GM21786 (cell line): ENCODE measurements around the gene PDE6H.

Experiments used
- ATAC-seq: cut with Tn5 transposase; IDR thresholded peaks from one replicate; pipeline ENCODE4 v1.9.1; 2021; ENCODE audit not compliant: unreplicated experiment

The PDE6H gene

DNA sequence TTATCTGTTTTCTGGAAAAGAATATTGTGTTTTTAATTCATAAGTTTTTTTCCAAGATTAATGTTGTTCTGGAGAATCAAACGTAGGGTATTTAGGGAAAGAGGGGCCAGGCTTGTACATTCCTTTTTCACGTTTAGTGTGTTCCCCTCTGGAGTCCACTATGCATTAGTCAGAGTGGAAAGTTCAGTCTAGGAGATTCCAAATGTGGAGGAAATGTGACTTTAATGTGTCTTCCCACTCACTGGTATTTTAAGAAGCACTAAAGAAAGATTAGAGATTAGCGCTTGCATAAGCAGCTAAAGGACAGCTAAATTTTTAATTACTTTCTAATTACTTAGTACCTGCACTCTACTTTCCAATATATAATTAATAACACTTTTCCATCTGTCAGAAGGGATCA is 4.4 kb upstream of the PDE6H start:
- ATAC-seq = no peak

DNA sequence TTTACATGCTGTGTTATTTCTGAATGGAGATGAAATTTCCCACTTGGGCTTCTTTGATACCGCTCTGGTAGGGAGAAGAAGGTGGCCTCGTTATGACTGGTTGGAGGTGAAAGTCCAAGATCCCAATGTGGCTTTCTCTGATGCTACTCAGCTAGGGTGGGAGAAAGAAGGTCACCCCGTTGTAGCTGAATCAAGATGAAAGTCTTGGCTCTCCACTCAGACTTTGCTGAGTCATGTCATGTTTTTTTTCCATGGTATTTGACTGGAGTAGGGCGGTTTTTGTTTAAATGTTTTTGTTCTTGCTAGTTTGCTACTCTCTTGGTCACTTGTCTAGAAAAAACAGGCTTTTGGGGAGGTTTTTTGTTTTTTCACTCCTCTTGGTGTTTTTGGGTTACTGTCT is 2.4 kb upstream of the PDE6H start:
- ATAC-seq = no peak

DNA sequence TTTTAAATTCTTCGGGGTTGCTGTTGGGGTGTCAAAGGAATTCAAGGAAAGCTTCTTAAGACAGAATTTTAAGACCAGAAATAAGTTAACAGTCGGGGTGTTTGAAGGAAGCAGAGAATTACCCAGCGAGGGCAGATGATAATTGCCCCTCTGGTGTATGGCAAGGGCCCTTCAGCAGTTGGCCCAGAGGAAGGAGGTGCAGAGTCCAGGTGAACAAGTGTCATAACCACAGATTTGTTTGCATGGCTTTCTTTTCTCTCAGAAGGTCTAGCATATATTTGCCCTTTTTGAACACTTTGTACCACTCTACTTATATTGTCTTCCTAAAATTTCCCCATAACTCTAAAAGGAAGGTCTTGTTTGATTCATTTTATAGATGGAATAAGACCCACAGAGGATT is 1.8 kb downstream of the PDE6H start:
- no peak for ATAC-seq

DNA sequence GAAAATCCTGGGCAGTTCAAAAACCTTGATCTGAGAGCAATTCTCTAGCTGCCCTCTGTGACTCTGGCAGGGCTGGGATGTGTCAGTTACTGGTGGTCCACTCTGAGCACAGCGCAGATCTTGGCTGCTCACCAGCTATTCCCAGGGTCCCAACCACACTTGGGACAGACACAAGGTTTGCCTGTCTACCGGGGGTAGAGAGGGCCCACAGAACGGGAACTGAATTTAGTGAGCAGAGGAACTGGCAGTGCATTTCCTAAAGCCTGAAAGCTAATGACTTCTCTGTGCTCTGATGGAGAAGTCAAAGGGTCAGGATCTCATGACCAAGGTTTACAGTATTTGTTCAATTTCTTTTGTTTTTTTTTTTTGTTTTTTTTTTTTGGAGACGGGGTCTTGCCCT is 2.6 kb downstream of the PDE6H start:
- no peak for ATAC-seq

DNA sequence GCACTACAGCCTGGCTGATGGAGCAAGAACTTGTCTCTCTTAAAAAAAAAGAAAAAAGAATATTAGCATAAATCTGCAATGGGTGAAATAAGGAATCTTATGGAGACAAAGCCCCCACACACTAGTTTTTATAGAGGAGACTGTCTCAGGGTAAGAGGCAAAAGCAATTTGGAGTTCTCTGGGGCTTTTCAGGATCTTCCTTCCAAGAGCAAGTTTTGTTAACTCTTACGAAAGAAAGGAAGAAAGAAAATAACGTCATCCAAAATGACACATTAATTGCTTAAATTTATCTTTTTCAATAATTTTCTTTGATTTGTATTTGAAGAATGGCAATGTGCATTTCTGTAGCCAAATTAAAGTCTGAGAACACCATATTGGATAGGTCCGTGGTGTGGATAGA is 3.8 kb downstream of the PDE6H start:
- ATAC-seq = no peak

DNA sequence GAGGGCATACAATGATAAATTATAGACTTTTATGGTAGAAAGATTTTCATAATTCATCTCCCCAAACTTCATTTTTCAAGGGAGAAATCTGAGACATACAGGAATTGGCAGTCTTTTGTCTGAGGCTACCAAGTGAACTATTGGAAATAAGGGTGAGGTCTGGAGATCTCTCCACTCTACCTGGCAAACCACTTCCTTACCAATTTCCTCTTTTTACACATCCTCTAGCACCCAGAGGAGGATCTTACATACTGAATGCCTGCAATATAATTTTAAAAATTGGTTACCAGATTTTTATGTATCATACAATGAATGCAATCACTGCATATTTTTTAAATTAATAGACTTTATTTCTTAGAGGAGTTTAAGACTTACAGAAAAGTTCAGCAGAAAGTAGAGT is 6.6 kb downstream of the PDE6H start:
- no peak for ATAC-seq

DNA sequence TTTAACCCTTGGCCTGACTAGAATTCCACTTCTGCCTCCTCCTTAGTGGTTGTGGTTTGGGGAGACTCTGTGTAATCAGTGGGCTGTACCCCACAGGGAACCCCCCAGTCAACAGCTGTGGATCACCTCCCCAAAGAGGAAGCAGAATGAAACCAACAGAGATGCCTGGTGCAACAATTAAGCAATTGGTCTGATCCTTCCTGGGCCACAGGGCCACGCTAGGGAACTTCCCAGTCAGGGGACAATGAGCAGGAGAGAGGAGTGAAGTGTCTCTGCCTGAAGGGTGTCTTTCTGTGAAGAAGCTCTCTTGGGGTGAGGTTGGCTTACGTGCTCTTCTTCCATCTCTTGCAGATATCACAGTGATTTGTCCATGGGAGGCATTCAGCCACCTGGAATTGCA is 8.2 kb downstream of the PDE6H start:
- no peak for ATAC-seq

DNA sequence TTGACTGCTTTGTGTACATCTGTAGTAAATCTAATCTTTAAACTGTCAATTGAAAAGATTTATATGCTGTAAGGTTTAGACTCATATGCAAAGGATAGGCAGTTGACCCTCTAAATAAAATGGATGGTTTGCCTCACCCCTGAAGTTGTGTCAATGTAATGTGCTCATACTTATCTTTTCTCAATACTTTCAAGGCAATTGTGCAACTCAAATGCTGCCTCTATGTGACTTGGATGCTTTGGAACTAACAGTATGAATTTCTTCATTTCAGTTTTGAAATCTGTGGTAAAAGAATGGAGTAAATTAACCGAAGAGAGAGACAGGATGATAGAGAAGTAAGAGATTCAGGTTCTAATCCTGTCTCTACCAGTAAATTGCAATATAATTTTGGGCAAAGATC is 9.7 kb downstream of the PDE6H start:
- no peak for ATAC-seq

DNA sequence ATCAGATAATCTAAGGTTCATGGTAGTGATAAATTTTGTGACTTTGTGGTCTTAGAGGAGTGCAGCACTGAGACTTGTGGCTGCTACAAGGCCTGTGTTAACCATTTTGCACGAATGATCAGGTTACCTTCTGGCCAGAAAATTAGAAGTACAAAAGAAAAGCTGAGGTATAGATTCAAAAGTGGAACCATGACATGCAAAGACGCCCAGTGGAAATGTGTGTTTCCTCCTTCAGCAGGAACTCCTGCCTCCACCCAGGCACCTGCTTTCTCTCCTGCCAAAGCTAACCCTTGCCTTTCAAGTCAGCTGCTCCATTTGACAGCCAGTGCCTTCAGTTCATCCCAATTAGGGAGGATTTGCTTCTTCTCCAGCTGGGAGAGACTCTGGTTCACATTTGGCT is 10.1 kb downstream of the PDE6H start:
- ATAC-seq = no peak

DNA sequence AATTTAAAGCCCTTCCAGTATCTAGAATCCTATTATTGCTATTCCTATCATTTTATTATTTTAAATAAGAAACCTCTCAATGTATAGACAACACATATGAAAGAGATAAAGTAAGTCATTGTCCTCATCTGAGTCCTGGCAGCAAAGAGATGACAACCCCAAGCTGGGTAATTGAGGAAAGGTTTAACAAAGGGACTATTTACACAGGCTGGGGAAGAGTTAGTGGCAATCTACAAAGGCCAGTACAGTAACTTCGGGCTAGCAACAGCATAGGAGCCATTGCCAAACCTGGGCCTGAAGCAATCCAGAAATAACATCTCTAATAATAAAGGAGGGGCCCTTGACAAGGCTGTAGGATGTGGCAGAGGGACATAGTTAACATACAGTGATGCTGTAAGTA is 11.2 kb downstream of the PDE6H start:
- no peak for ATAC-seq

DNA sequence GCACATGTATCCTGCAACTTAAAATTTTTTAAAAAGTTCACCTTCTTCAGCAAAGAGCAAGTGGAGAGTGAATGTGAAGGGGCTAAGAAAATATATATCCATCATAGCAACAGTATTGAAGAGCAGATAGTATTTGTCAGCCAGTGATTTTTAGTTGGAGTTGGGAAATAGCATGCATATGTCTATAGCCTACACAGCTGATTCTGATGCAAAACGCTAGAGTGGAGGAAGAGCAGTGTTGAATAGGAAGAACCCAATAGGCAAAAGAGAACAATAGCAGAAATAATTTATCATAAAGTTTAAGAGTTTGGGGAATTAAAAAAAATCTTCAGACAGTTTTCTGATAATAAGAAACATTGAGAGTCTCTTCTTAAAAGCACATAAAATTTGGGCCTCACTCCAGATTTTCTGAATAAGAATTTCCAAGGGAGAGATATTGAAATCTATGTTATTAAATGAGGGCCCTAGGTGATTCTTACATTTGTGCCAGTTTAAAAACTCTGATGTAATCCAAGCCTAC is 12.0 kb downstream of the PDE6H start:
- no peak for ATAC-seq

DNA sequence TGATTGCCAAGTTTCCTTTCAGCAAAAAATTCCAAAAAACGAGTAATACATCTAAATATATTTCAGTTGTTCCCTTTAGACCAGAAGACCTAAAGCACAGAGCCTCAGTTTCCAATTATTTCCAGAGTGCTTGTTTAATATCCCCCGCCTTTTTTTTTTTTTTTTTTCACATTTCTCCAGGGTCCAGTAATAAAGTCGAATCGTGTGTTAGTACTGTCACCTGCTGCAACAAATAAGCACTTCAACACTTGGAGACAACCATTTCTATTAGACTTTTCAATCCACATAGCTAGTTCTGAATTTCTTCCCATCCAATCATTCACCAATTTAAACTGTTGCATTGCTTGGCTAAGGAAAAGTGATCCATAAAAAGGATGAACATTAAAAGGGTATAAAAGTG is 13.6 kb downstream of the PDE6H start:
- no peak for ATAC-seq

DNA sequence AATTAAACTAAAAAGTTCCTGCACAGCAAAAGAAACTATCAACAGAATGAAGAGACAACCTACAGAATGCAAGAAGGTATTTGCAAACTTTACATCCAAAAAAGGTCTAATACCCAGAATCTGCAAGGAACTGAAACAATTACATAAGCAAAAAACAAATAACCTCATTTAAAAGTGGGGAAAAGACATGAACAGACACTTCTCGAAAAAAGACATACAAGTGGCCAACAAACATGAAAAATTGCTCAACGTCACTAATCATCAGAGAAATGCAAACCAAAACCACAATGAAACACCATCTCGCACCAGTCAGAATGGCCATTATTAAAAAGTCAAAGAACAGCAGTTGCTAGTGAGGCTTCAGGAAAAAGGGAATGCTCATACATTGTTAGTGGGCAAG is 15.2 kb downstream of the PDE6H start:
- no peak for ATAC-seq

DNA sequence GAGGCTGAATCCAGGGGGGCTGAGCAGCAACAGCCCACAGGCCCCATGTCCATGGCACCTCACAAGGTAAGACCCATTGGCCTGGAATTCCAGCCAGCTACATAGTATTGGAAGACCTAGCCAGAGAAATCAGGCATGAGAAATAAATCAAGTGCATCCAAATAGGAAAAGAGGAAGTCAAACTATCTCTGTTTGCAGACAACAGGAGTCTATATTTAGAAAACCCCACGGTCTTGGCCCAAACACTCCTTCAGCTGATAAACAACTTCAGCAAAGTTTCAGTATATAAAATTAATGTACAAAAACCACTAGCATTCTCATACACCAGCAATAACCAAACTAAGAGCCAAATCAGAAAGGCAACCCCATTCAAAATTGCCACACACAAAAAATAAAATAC is 16.9 kb downstream of the PDE6H start:
- peak; percentile 46 for ATAC-seq

DNA sequence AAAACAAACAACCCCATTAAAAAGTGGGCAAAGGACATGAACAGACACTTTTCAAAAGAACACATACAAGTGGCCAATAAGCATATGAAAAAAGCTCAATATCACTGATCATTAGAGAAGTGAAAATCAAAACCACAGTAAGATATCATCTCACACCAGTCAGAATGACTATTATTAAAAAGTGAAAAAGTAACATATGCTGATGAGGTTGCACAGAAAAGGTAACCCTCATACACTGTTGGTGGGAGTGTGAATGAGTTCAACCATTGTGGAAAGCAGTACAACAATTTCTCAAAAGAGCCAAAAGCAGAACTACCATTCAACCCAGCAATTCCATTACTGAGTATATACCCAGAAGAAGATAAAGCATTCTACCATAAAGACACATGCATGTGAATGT is 18.2 kb downstream of the PDE6H start:
- ATAC-seq = no peak

DNA sequence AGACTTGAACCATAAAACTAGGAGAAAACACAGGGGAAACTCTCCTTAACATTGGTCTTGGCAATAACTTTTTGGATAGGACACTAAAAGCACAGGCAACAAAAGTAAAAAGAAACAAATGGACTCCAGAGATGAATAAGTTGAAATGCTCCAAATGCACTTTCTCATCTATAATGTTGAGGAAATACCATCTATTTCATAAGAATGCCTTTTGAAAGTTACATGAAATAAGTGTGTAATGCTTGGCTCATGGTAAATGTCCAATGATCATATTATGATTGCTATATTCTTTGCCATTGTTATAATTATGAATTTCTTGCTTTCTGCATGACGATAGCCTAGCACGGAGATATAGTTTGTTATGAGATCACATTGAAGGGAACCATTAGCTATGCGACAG is 19.8 kb downstream of the PDE6H start:
- no peak for ATAC-seq

DNA sequence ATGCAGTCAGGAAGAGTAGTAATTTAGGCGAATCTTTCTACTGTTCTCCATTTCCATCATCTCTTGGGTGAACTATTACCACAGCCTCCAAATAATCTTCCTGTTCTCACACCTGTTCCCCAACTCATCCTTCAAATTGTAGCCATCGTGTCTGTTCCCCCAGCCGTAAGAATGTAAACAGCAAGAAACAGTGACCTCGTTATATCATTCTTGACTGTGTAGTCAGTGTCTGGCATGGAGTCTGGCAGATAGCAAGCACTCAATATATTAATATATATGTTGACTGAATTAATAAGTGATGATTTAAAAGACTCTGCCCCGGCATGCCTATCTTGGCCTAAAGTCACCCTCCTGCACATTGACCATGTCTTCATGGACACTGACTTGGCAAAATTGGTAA is 20.3 kb downstream of the PDE6H start:
- ATAC-seq = no peak

DNA sequence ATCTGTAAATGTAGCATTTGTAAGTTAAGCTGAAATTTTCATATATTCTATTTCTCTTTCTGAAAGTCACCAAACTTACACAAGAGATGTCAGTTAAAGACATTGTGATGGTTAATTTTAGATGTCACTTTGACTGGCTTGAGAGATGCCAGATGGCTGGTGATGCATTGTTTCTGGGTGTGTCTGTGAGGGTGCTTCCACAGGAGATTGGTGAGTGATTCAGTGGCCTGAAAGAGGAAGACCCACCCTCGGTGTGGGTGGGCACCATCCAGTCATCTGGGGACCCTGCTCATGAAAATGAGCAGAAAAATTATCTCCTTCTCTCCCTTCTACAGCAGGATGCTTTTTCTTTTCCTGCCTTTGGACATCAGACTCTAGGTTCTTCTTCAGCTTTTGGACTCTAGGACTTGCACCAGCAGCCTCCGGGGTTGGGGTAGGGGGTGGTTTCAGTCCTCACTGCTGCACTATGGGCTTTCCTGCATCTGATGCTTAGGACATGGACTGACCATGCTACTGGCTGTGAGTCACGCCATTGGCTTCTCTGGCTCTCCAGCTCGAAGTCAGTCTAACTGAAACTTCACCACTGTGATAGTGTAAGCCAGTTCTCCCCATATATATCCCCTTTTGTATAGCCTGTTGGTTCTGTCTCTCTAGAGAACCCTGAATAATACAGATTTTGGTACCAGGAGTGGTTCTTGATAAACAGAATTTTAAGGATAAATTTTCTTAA is 20.9 kb downstream of the PDE6H start:
- ATAC-seq = no peak

DNA sequence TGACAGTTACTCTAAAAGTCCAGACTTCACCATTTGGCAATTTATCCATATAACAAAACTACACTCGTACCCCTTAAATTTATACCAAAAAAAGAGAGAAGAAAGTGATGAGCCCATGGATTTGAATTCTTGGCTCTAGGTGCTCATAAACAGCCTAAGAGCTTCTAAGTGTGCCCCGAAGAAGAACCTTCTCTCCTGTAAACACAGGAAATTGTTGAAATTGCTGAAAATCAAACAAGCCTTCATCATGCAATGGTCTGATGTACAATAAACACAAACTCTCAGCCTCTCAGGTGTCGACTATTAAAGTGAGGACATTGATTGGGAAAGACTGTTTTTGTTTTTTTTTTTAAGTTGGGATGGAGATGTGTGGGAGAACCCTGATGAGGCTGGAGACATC is 21.8 kb downstream of the PDE6H start:
- ATAC-seq = no peak

DNA sequence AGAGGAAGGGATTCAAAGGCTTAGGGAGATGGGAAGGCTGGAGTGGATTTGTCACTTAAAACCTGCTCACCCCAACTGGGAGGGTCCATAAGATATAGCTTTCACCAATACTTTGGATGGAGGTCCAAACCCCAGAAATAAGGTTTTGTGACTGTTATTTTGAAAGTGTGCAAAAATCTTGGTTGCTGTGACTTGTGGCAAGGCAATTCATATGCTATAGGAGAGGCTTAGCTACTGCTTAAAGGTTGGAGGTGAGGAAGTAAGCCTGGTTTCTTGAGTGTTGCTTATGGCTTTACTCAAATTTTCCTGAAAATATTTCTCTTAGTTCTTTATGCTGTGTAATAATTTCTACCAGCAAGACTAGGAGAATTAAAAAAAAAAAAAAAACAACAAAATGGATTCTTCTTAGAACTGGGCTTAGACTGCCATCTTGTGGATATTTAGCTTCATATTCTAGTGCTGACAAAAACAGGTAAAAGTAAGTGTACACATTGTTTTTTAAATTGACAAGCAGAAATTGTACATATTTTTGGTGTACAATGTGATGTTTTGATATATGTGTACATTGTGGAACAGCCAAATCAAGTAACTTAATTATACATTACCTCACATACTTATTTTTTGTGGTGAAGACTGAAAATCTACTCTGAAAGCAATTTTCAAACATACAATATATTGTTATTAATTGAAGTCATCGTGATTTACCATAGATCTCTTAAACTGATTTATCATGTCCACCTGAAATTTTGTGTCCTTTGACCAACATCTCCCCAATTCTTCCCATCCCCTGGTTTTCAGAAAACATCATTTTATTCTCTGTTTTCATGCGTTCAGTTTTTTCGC is 23.0 kb downstream of the PDE6H start:
- ATAC-seq = no peak

DNA sequence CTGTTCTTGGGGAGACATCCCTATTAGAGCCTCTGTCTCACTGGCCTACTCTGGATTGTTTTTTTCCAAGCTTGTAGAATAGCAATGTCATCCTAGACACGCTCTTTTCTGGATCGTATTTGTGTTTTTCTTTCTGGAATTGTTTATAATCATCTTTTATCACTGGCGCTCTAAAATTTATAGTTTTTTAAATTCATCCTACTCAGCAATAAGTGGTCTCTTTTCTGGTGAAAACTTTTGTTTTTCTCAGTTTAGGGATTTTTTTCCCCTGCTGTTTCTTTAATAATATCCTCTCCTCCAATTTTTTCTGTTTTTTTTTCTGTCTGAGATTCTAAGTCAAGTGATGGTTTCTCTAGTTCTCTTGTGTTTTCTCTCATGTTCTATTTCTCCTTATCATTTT is 25.2 kb downstream of the PDE6H start:
- no peak for ATAC-seq

DNA sequence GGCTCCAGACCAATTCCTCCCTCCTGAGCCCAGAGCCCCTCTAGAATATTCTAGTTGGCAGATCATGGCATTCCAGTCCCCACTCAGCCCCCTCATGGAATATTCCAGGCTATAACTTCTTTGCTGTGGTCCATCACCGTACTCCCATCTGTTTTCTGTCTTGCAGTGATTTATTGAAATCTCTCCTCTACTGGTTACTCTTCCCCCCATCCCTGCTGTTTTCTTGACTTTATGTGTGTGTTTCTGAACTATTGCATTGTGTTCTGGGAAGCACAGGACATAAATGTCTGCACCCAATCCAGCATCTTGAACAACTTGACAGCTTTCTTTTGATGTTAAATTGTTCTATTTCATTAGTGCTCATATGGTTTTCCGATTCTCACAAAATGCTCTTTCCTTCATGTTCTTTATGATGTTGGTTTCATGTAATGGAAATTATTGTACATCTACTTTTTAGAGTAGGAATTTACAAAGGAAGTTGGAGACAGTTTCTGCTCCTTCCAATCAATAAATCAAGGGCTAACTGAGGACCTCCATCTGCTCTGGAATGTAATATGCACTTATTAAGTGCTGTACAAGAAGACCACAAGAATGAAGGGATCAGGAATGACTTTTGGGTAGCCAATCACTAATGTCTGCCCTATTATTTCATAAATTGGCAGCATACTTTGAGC is 26.3 kb downstream of the PDE6H start:
- no peak for ATAC-seq
